IPS-18c (cell line): ENCODE data around the gene WHAMM.
A peak's percentile ranks its signal among the peaks of the same experiment; 100 is the strongest.
"Not testable (repeated sequence)": the region's sequence is repeated elsewhere in the genome, so short reads cannot be mapped to it uniquely, and the experiment has no call there.

ENCODE experiments used
- H3K4me3 ChIP-seq: 2 replicates; pipeline ENCODE4 v1.7.0; 2013; ENCODE audit warnings: low read depth, mild to moderate bottlenecking, low read length, moderate library complexity; ENCODE audit not compliant: insufficient read depth
- H3K9me3 ChIP-seq: one replicate; pipeline ENCODE4 v1.6.1; 2013; ENCODE audit warnings: mild to moderate bottlenecking, low read length, moderate library complexity; ENCODE audit not compliant: control insufficient read depth, insufficient read depth

The WHAMM gene, protein sequence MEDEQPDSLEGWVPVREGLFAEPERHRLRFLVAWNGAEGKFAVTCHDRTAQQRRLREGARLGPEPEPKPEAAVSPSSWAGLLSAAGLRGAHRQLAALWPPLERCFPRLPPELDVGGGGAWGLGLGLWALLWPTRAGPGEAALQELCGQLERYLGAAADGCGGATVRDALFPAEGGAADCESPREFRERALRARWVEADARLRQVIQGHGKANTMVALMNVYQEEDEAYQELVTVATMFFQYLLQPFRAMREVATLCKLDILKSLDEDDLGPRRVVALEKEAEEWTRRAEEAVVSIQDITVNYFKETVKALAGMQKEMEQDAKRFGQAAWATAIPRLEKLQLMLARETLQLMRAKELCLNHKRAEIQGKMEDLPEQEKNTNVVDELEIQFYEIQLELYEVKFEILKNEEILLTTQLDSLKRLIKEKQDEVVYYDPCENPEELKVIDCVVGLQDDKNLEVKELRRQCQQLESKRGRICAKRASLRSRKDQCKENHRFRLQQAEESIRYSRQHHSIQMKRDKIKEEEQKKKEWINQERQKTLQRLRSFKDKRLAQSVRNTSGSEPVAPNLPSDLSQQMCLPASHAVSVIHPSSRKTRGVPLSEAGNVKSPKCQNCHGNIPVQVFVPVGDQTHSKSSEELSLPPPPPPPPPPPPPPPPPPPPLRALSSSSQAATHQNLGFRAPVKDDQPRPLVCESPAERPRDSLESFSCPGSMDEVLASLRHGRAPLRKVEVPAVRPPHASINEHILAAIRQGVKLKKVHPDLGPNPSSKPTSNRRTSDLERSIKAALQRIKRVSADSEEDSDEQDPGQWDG

DNA sequence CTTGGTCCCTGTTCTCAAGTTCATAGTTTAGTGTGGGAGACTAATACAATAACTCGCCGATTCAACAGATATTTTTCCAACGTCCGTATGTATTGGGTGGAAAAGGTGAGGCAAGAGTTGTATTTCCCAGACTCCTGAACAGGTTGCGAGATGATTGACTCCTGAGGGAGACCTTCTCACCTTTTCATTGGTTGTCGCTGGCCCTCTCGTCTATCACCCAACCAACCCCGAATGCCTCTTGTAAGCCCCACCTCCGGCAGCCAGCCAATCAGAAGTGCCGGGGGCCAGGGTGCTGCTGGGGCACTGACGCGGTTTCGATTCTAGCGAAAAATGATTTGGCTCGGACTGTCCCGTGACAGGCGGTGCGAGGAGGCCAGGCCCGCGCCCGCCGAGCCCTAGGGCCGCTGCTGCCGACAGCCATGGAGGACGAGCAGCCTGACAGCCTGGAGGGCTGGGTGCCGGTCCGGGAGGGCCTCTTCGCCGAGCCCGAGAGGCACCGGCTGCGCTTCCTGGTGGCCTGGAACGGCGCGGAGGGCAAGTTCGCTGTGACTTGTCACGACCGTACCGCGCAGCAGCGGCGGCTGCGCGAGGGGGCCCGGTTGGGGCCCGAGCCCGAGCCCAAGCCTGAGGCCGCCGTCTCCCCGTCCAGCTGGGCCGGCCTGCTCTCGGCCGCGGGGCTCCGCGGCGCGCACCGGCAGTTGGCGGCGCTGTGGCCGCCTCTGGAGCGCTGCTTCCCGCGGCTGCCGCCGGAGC, at the start of gene WHAMM:
TSS of gene WHAMM (plus strand) at position 321 of the 753 bp plus-strand sequence. CDS start at position 420, 99 bp downstream.
- H3K9me3 ChIP-seq, result no peaks in the 10 kb centered on the region
- H3K4me3 ChIP-seq, result peak within 1 kb of the TSS; percentile 92

DNA sequence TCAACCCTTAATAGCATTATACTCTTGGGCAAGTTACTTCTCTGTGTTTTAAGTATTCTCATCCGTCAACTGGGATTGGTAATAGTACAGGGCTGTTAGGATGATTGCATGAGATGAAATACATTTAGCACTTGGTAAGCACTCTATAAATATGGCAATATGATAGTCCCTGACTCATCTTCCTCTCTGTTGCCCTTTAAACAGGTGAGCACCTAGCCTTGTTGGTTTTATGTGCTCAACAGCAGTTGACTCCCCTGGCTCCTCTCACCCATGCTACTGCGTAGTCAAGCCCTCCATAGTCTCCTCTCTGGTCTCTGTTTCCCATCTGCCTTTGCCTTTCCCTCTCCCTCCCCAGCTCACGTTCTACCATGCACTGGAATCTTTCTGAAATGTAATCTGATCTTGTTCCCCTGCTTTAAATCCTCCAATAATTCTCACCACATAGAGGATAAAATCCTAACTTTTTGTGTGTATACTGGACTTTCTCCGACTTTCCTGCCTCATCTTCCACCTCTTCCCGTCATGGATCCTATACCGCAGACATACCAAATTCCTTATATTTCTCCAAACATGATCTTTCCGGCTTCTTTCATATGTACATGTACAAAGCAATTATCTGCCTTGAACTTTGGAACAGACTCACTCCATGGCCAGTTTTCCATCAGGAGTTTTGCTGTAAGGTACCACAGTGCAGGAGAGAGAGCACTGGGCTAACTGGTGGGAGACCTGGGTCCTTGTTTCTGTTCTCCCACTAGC, 45.9 kb upstream of the WHAMM start:
- no peak overlapping the region for H3K4me3 ChIP-seq

DNA sequence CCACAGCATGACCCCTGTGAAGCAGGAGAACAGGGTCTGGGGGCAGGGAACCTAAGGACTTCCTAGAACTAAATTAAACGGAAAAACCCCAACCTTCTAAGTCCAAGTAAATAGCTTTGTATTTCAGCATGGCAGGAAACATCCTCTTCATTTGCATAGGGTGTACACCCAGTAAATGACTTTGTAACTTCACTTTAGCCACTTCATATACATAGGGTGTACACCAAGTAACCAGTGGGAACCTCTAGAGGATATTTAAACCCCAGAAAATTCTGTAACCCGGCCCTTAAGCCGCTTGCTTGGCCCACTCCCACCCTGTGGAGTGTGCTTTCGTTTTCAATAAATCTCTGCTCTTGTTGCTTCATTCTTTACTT, 45.3 kb upstream of the WHAMM start:
- H3K9me3 ChIP-seq, result no peaks in the 10 kb centered on the region
- H3K4me3 ChIP-seq, result no peak overlapping the region

More for the DNA sequence above, 45.9 kb upstream of the WHAMM start:
- H3K9me3 ChIP-seq, result no peaks in the 10 kb centered on the region

DNA sequence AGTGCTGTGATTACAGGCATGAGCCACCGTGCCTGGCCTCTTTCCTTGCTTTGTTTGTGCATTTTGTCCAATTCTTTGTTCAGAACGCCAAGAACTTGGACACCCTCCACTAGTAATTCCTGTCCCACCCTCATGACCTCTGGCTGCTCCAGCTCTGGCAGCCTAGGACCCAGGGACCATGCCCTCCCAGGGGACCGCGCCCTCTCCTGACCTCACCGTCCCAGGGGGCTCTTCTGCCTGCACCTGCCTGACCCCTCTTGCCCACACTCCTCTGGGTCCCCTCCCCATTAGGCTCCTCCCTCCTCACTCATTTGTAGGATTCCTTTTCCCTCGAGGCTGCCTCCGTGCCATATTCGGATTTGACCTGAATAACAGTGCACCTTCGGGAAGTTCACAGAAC, 44.7 kb upstream of the WHAMM start:
- no peaks in the 10 kb centered on the region for H3K9me3 ChIP-seq

DNA sequence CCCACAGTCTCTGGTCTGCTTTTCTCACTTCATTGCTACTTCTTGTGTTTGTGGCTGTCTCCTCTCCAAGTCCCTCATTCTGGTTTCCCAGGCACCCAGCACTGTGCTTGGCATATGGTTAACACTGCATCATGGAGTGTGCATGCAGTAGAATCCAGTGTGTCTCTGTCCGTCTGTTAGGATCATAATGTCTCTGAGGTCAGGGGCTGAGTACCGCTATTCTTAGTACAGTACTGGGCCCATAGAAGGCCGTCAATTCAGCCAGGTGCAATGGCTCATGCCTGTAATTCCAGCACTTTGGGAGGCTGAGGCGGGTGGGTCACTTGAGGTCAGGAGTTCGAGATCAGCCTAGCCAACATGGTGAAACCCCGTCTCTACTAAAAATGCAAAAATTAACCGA, 43.2 kb upstream of the WHAMM start:
- not testable (repeated sequence) for H3K9me3 ChIP-seq, H3K4me3 ChIP-seq

More for the DNA sequence above, 44.7 kb upstream of the WHAMM start:
- no peak overlapping the region for H3K4me3 ChIP-seq

DNA sequence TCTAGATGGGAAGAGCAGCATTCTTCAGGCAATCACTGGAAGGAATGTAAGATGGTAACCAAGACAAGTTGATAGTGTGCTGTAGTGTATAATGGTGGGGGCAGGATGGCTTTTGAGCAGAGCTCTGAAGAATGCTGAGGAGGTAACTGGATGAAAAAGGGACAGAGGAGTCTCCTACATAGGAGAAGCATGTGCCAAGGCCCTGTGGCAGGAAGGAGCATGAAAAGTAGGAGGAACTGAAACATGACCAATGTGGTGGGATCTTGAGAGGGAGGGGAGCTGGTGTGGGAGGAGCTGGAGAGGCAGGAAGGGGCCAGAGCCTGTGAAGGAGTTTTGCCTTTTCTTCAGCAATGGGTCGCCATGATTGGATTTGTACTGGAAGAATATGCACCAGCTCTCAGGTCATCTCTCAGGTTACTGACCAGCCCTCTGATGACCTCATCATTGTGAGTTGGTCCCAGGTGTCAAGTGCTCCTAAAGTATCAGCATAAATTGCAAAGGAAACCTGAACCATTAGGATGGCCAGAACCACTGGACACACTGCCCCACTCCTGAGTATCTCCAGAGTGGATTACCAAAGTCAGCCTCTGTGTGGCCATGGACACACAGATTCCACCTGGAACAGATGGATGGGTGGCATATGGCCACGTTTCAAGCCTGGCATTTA, 42.1 kb upstream of the WHAMM start:
- no peaks in the 10 kb centered on the region for H3K9me3 ChIP-seq
- no peak overlapping the region for H3K4me3 ChIP-seq

DNA sequence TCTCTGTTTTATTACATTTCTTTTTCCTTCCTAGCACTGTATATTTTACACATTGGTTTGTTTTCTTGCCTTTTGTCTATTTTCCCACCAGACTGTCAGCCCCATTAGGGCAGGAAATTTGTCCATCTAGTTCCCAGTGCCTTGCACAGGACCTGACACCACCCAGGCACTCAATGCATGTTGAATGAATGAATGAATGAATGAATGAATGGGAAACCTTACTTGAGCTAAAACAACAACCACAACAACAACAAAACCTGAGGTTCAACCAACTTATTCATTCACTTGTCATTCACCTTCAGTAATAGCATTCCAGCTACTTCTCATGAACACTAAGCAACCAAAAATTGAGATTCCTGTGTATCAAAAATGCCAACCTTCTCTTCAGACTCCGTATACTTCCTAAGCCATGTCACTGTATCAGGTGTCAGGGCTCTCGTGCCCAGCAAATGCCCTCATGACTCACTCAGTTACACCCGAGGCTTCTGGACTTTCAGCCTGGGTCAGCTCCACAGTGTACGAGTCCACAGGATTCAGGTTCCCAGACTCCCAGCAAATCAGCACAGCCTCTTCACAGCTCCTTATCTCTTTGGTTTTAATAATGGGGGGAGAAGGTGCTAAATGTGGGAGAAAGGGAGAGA, 40.9 kb upstream of the WHAMM start:
- Histone ChIP-seq H3K9me3 (no peaks in the 10 kb centered on the region), H3K4me3 (no peak overlapping the region)

DNA sequence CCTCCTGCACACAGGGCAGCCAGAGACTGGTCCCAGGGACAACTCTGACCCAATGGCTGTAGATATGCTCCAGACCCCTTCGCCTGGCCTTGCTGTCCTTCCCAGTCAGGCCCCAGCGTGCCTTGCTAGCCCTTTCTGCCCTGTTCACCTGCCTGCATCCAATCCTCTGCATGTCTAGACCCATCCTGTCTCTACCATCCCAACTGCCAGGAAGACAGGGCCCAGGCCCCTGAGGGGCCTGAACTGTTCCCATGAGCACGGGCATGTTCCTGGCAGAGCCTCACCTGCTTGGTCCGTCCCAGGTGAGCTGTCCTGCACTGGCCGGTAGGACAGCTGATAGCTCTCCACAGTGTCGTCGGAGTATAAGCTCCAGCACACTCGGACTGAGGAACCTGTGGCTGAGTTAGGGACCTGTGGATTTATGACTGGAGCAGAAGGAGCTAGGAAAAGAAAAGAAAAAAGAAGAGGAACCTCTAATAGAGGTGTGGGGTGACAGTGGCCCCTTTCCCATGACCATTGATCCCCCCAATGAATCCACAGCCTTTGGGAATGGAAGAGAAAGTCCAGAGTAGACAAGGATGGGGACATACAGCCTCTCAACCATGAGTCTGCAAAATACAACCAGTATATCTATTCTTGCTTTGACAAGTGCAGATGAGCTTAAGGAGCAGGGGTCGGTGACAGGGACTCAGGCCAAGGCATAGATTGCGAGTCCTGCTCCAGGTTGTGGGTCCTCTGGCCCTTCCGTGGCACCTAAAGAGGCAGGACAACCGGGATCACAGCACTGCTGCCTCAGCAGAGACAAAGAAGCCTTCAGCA, 37.4 kb upstream of the WHAMM start:
- no peaks in the 10 kb centered on the region for H3K9me3 ChIP-seq
- no peak overlapping the region for H3K4me3 ChIP-seq

DNA sequence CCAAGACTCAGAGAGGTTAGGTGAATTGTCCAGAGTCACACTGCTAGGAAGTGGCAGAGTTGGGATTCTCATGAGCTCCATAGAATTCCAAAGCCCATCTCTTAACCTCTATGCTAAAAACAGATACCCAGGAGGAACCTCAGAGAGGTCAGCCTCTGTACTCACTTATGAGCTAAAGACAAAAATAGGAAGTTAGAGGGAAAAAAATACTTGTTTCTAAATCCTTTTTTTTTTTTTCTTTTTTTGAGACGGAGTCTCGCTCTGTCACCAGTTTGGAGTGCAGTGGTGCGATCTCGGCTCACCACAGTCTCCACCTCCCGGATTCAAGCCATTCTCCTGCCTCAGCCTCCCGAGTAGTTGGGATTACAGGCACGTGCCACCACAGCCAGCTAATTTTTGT, 34.9 kb upstream of the WHAMM start:
- no peak overlapping the region for H3K4me3 ChIP-seq
- H3K9me3 ChIP-seq, result no peaks in the 10 kb centered on the region

DNA sequence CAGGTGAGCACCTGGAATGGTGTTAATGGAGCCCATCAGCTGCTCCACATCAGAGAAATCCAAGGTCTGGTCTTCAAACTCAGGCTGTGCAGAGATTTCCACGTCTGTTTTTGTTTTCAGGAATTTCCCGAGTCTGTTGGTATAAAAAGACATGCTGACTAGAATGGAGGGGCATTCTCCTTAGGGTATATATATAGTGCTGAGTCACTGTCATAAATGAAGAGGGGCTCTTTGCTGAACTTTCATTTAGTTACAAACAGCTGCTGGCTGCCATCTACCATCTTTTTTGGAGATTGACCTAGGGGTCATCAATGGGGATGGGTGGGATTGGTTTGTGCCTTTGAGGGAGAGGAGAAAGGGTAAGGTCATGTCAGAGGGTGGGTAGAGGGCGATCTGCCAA, 30.7 kb upstream of the WHAMM start:
- Histone ChIP-seq H3K9me3 (no peaks in the 10 kb centered on the region), H3K4me3 (no peak overlapping the region)

DNA sequence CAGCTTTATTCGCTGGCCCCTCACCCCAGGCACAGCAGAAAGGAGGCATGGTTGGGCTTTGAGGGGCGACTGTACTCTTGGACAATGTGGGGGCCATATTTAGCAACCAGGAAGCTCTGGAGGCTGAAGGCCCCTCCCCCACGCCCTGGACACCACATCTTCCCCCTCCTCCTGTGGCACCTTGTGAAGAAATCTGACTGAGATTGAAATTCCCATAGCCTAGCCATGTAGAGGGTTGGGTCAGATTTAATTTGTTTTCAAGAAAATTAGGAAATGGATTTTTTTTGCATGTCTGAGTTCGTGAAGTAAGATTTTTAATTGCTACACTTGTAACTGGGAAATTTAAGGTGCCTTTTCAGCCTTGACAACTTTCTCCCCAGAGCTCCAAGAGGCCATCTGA, 28.1 kb upstream of the WHAMM start:
- no peak overlapping the region for H3K4me3 ChIP-seq
- H3K9me3 ChIP-seq, result no peaks in the 10 kb centered on the region

DNA sequence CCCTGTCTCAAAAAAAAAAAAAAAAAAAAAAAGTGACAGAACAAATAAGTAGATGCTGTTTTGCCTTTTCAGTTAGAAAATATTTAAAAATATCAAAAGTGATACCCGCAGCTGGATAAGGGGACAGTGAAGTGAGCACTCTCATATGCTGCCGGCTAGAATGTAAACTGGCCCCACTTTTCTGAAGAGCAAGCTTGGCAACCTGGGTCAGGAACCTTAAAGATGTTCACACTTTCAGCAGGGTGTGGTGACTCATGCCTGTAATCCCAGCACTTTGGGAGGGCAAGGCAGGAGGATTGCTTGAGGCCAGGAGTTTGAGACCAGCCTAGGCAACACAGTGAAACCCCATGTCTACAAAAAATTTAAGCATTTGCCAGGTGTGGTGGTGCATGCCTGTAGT, 20.9 kb upstream of the WHAMM start:
- Histone ChIP-seq H3K9me3 (no peaks in the 10 kb centered on the region), H3K4me3 (no peak overlapping the region)

DNA sequence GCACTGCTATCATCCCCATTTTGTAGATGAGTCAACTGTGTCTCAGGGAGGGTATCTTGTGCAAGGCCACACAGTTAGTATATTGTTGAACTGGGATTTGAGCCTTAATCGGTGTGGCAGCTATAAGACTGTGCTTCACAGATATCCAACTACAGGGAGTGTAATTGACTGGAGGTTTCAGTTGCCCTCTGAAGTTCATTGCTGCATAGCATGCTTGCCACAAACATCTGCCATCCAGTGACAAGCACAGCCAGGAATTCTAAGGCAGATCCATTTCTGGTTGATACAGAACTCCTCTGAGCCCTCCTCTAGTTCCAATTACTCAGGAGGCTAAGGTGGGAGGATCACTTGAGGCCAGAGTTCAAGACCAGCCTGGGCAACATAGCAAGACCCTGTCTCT, 19.9 kb upstream of the WHAMM start:
- Histone ChIP-seq H3K4me3 (no peak overlapping the region), H3K9me3 (no peaks in the 10 kb centered on the region)

DNA sequence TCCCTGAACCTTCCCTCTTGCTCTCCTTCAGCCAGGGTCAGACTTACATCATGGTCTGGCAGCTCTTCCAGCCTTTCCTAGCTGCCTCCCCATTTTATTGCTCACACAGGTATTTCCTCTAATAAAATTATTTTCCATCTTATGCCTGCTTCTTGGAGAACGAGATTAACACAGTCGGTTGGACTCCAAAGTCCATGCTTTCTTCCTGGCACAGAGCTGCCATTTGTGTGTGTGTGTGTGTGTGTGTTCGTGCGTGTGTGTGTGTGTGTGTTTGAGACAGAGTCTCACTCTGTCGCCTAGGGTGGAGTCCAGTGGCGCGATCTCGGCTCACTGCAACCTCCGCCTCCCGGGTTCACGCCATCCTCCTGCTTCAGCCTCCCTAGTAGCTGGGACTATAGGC, 19.1 kb upstream of the WHAMM start:
- Histone ChIP-seq H3K9me3 (no peaks in the 10 kb centered on the region), H3K4me3 (no peak overlapping the region)

DNA sequence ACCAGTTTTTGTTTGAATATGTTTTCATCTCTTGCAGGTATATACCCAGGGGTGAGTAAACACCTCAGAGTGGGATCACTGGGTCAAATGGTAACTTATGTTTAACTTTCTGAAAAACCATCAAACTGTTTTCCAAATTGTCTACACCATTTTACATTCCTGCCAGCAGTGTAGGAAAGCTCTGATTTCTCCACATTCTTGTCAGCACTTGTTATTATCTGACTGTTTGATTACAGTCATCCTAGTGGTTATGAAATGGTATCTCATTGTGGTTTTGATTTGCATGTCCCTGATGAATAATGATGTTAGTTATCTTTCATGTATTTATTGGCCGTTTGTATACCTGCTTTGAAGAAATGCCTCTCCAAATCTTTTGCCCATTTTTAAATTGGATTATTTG, 17.4 kb upstream of the WHAMM start:
- no peaks in the 10 kb centered on the region for H3K9me3 ChIP-seq
- H3K4me3 ChIP-seq, result no peak overlapping the region
